Measurements from ENCODE around the gene RNLS. TPM values are rescaled to one million over a fixed set of nuclear protein-coding genes. Genes with fewer than 3 reads are reported as not detected.

RNLS gene
- total RNA-seq, 2 experiments from 2014 or later, result 4.0 to 4.7 TPM

GRCh38 chr10:88243836-88244730 lies 339.0 kb downstream of the RNLS start:
- ChIA-PET CTCF (no interaction called here), POLR2A (no interaction called here)
- Mint-ChIP-seq H3K4me1 (ENCODE audit: low read depth) (peaks cover 14% of the 10 kb centered on the region), H3K9me3 (no peaks in the 10 kb centered on the region), H3K4me3 (no peak overlapping the region), H3K36me3 (no peaks in the 10 kb centered on the region), H3K27me3 (no peaks in the 10 kb centered on the region), H3K27ac (no peak overlapping the region)
- intact Hi-C loops (cut with micrococcal nuclease), result no loop called here
- DNase-seq, result no peak

- no peaks in the 10 kb centered on the region for H3K36me3 Mint-ChIP-seq
- H3K9me3 Mint-ChIP-seq, result no peaks in the 10 kb centered on the region
- peaks cover 14% of the 10 kb centered on the region for H3K4me1 Mint-ChIP-seq (ENCODE audit: low read depth)
- ChIA-PET CTCF (no interaction called here), POLR2A (no interaction called here)
- no peaks in the 10 kb centered on the region for H3K27me3 Mint-ChIP-seq
- no peak for DNase-seq
- H3K27ac Mint-ChIP-seq, result no peak overlapping the region
- no peak overlapping the region for H3K4me3 Mint-ChIP-seq
- intact Hi-C loops (cut with micrococcal nuclease), result no loop called here
These were observed 339.8 kb downstream of the RNLS start for GRCh38 chr10:88243202-88243744.

DNA sequence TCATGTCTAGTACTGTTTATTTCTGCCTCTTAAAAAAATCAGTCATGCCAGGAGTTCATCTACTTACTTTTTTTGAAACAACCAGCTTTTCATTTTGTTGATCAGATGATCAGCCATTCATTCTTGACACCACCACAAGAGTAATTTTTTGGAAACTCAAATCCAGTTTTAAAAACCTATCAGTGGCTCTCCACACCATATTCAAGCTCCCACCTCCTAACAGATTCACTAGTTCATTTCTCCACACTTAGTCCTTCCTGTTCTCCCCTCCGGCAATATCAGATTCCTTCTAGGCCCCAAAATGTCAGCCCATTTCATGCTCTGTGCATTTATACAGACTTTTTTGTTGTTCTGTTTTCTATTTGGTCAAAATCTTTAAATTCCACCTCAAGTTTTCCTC lies 341.6 kb downstream of the RNLS start:
- H3K27ac Mint-ChIP-seq, result no peak overlapping the region
- H3K4me3 Mint-ChIP-seq, result no peak overlapping the region
- CTCF ChIA-PET, result no interaction called here

GRCh38 chr10:88239212-88239611 lies 343.9 kb downstream of the RNLS start:
- ChIA-PET POLR2A (no interaction called here), CTCF (no interaction called here)
- no peaks in the 10 kb centered on the region for H3K27me3 Mint-ChIP-seq
- H3K27ac Mint-ChIP-seq, result no peak overlapping the region
- peaks cover 3% of the 10 kb centered on the region for H3K4me1 Mint-ChIP-seq (ENCODE audit: low read depth)
- intact Hi-C loops (cut with micrococcal nuclease), result no loop called here
- no peaks in the 10 kb centered on the region for H3K9me3 Mint-ChIP-seq
- H3K4me3 Mint-ChIP-seq, result no peak overlapping the region
- no peaks in the 10 kb centered on the region for H3K36me3 Mint-ChIP-seq
- no peak for DNase-seq

More for the DNA sequence above, 341.6 kb downstream of the RNLS start:
- POLR2A ChIA-PET, result no interaction called here
- Mint-ChIP-seq H3K27me3 (no peaks in the 10 kb centered on the region), H3K4me1 (ENCODE audit: low read depth) (peaks cover 12% of the 10 kb centered on the region), H3K36me3 (no peaks in the 10 kb centered on the region), H3K9me3 (no peaks in the 10 kb centered on the region)
- intact Hi-C loops (cut with micrococcal nuclease), result no loop called here
- DNase-seq, result no peak

DNA sequence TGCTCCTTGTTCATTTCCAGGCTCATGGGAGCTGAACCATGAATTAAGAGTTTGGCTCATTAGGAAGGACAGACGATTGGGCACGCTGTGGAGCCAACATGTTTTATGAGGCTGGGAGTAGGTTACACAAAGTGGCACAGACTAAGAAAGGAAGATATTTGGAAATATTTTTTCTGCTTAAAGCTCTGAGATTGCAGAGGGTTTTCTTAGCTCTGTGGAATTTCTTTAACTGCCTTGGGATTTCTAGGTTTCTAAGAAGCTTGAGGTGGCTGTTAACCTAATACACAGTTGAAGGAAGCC lies 344.6 kb downstream of the RNLS start:
- CTCF ChIA-PET, result no interaction called here
- DNase-seq, result no peak
- Mint-ChIP-seq H3K36me3 (no peaks in the 10 kb centered on the region), H3K9me3 (no peaks in the 10 kb centered on the region), H3K27me3 (no peaks in the 10 kb centered on the region), H3K4me1 (ENCODE audit: low read depth) (peaks cover 2% of the 10 kb centered on the region), H3K4me3 (no peak overlapping the region), H3K27ac (no peak overlapping the region)
- POLR2A ChIA-PET, result no interaction called here
- intact Hi-C loops (cut with micrococcal nuclease), result no loop called here

DNA sequence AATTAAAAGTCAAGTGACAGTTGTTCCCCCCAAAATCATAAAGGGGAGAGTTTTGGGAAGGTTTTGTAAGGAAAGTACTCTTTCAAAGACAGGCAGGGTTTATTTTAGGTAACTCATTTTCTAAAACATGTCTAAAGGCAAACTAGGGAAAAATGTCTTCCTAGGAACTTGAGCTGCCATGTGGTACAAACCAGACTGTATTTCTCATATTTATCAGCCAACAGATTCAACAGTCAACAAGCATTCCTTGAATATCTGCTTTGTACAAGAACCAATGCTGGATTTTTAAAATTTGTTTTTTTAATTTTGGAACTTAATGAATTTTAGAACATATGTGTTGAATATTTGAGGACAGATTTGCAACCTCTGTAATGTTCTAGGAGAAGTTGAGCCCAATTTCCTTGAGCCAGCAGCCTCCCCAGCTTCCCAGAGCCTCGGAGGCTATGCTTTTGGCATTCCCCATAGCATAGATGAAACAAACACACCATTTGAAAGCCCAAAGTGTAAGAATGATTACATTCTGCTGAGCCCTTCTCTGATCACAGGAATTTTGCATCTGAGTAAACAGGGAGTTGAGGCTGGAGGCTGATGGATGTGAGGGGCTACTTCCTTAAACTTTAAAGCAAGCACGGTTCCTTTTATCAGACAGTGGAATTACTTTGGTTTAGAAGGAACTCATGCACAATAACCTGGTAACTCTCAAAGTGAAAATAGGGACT lies 345.1 kb downstream of the RNLS start:
- peaks cover 2% of the 10 kb centered on the region for H3K4me1 Mint-ChIP-seq (ENCODE audit: low read depth)
- ChIA-PET CTCF (no interaction called here), POLR2A (no interaction called here)
- no peaks in the 10 kb centered on the region for H3K27me3 Mint-ChIP-seq
- no peaks in the 10 kb centered on the region for H3K36me3 Mint-ChIP-seq
- intact Hi-C loops (cut with micrococcal nuclease), result no loop called here
- H3K27ac Mint-ChIP-seq, result no peak overlapping the region
- H3K9me3 Mint-ChIP-seq, result no peaks in the 10 kb centered on the region
- no peak for DNase-seq
- no peak overlapping the region for H3K4me3 Mint-ChIP-seq

GRCh38 chr10:88236121-88236743 lies 346.9 kb downstream of the RNLS start:
- Mint-ChIP-seq H3K9me3 (no peaks in the 10 kb centered on the region), H3K4me3 (no peak overlapping the region), H3K27ac (no peak overlapping the region), H3K36me3 (no peaks in the 10 kb centered on the region), H3K4me1 (ENCODE audit: low read depth) (peaks cover 2% of the 10 kb centered on the region), H3K27me3 (no peaks in the 10 kb centered on the region)
- POLR2A ChIA-PET, result no interaction called here
- intact Hi-C loops (cut with micrococcal nuclease), result no loop called here
- CTCF ChIA-PET, result no interaction called here
- no peak for DNase-seq

- DNase-seq, result no peak
- Mint-ChIP-seq H3K27ac (no peak overlapping the region), H3K27me3 (no peaks in the 10 kb centered on the region), H3K9me3 (peaks cover 3% of the 10 kb centered on the region), H3K4me3 (no peak overlapping the region), H3K36me3 (peaks cover 3% of the 10 kb centered on the region), H3K4me1 (ENCODE audit: low read depth) (peaks cover 2% of the 10 kb centered on the region)
- CTCF ChIA-PET, result interaction anchor here (0.8 kb wide), 1 partner anchor 143 kb away, joined by 3 read pairs; no protein-coding TSS in a partner anchor
- intact Hi-C loops (cut with micrococcal nuclease), result no loop called here
- POLR2A ChIA-PET, result no interaction called here
These were observed 348.8 kb downstream of the RNLS start for GRCh38 chr10:88234297-88234696.

DNA sequence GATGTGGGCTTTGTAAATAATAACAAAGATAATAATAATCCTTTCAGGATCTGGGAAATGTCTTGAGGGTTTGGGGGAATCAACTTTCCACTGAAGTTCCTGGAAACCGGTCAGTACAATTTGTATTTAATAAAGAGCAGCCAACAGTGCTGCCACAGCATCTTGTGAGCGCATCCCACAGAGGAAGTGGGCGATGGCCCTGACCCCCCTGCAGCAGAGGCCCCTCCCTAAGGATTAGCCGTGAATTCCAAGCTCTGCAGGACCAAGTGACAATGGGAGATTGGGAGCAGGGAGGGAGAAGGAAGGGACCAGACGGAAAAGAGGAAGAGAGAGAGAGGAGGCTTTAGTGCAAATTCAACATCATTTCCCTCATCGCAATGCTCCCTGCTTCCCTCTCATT lies 349.2 kb downstream of the RNLS start:
- POLR2A ChIA-PET, result no interaction called here
- no peak for DNase-seq
- Mint-ChIP-seq H3K27ac (no peak overlapping the region), H3K36me3 (peaks cover 3% of the 10 kb centered on the region), H3K4me1 (ENCODE audit: low read depth) (peaks cover 2% of the 10 kb centered on the region), H3K27me3 (no peaks in the 10 kb centered on the region), H3K9me3 (peaks cover 3% of the 10 kb centered on the region), H3K4me3 (no peak overlapping the region)
- intact Hi-C loops (cut with micrococcal nuclease), result no loop called here
- CTCF ChIA-PET, result no interaction called here

DNA sequence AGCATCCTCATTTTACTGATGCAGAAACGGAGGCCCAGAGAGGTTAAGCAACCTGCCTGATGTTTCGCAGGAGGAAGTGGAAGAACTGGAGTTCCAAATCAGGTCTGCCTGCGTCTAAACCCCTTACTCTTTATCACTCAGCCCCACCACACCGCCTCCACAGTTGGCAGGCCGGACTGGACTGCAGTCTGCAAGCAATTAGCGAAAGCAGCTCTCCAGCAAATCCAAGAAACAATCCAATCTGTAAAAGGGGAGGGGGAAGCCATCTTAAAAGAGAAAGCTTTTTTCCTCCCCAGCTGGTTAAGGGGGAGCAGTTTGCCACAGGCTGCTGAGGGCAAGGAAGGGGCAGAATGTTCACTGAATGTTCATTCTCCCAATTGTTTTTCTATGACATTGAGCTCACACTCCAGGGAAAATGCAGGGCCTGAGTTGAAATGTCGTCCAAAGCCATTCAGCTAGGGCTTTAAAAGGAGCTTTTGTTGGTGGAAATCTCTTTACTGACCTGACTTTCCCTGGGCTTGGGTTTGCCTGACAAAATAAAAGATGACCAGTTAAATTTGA lies 350.1 kb downstream of the RNLS start:
- ChIA-PET POLR2A (no interaction called here), CTCF (no interaction called here)
- Mint-ChIP-seq H3K9me3 (peaks cover 3% of the 10 kb centered on the region), H3K27ac (no peak overlapping the region), H3K4me3 (no peak overlapping the region), H3K4me1 (ENCODE audit: low read depth) (peaks cover 2% of the 10 kb centered on the region), H3K27me3 (no peaks in the 10 kb centered on the region), H3K36me3 (peaks cover 3% of the 10 kb centered on the region)
- DNase-seq, result no peak
- intact Hi-C loops (cut with micrococcal nuclease), result no loop called here

DNA sequence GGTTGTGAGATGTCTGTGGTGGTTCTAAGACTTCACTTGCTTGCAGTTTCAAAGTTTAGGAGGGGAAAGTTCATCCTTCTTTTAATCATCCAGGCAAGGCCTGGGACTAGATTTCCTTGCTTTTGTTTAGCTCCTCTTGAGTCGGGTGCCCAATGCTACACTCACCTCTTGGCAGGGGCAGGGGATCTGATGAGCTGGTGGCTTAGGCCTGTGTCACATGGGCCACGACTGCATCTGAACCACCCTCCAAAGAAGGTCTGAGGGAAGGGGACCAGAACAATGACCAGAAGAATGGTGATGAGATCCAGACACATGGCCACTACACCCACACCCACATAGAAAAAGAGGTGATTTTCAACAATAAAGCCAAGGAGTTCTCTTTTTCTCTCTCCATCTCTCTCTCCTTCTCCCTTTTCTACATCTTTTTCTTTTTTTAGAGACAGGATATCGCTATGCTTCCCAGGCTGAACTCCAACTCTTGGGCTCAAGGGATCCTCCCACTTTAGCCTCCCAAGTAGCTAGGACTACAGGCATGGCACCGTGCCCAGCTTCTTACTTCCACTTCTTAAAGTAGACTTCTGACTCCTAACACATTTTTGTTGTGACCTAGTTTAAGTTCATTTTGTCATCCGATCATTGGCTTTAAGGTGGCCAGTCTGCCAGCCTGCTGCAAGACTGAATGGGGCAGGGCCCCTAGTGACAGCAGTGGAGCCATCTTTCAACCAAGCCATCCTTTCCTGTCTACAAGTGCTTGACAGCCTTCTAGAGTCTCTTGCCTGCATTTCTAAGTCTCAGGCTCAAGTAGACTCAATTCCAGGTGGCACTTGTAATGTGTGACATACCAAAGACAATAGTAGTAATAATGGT lies 350.9 kb downstream of the RNLS start:
- H3K27me3 Mint-ChIP-seq, result no peaks in the 10 kb centered on the region

DNA sequence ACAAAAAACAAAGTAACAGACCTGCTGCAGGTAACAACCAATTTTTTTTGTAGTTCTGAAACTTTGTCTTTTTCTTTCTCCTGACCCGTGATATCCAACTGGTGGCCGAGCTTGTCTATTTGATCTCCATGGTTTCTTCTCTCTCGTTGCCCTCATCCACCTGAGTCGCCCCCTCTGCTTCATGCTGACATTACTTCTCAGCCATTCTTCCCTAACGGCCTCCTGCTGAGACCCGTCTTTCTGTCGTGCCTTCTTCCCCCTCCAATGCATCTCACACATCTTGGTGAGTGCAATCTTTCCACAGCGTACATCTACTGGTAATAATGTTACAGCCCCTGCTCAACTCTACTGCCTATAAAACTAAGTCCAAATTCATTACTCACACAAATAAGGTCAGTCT lies 352.9 kb downstream of the RNLS start:
- peaks cover 3% of the 10 kb centered on the region for H3K9me3 Mint-ChIP-seq
- no peaks in the 10 kb centered on the region for H3K27me3 Mint-ChIP-seq
- H3K4me1 Mint-ChIP-seq (ENCODE audit: low read depth), result no peaks in the 10 kb centered on the region
- ChIA-PET POLR2A (no interaction called here), CTCF (no interaction called here)
- DNase-seq, result no peak
- H3K36me3 Mint-ChIP-seq, result peaks cover 3% of the 10 kb centered on the region
- no peak overlapping the region for H3K27ac Mint-ChIP-seq
- intact Hi-C loops (cut with micrococcal nuclease), result no loop called here
- H3K4me3 Mint-ChIP-seq, result no peak overlapping the region

More for the DNA sequence above, 350.9 kb downstream of the RNLS start:
- ChIA-PET POLR2A (no interaction called here), CTCF (no interaction called here)
- H3K9me3 Mint-ChIP-seq, result peaks cover 3% of the 10 kb centered on the region
- H3K4me1 Mint-ChIP-seq (ENCODE audit: low read depth), result peaks cover 2% of the 10 kb centered on the region
- DNase-seq, result no peak
- no peak overlapping the region for H3K27ac Mint-ChIP-seq
- peaks cover 3% of the 10 kb centered on the region for H3K36me3 Mint-ChIP-seq
- intact Hi-C loops (cut with micrococcal nuclease), result no loop called here
- no peak overlapping the region for H3K4me3 Mint-ChIP-seq
